LoVo (cell line): ENCODE data around the gene TTC39B.

Experiments
- DNase-seq: peaks from one replicate; pipeline ENCODE4 v3.0.0-alpha.2; 2016; ENCODE audit warnings: low spot score

TTC39B gene

DNA sequence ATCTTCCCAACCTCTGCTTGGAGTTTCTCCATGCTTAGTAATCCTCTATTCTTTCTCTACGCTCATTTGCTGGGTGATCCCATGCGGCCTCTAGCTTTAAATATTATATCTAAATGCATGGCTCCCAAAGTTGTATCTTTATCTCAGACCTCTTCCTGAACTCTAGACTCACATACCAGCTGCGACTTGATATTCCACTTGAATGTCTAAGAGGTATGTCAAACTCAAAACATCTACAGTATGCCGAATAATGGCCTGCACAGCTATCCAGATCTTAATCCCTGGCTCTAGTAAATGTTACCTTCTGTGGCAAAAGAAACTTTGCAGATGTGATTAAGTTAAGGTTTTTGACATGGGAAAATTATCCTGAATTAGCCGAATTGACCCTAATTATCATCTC lies 179.2 kb downstream of the TTC39B start:
- no peak for DNase-seq

DNA sequence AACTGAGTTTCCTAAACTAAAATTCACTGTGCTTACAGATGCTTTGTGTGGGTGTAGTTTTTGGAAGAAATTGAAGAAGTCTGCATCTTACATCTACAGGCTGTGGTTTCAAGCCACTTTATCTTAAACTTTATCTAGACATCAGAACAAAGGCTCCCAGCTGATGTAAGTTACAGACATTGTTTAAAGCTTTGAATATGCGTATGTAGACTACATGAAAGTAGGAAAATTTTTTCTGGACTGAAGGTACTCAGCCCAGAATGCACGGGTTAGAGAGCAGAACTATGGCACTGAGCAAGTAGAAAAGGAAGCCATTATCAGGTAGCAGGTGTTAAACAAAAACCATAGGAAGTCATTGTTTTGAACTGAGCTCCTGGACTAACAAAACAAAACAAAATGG lies 185.4 kb downstream of the TTC39B start:
- no peak for DNase-seq

DNA sequence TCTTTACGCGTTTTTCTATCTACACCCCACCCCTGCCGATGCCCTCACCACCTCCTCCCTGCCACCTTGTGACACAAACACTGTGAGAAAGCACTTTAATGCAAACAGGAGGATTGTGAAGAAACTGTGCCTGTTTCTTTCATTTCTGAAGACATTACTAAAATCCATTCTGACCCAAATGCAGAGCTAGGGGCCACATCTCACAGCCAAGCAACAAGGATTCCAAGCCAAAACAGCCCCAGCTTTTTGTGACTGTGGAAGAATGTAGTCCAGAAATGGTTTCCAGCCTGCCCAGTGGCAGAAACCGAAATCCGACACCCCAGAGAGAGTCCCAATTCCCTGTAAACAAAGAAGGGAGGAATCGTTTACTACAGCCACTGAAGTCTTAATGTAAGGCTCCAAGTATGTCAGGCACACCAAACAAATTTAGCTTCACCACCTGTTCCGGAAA lies 190.9 kb downstream of the TTC39B start:
- no peak for DNase-seq

DNA sequence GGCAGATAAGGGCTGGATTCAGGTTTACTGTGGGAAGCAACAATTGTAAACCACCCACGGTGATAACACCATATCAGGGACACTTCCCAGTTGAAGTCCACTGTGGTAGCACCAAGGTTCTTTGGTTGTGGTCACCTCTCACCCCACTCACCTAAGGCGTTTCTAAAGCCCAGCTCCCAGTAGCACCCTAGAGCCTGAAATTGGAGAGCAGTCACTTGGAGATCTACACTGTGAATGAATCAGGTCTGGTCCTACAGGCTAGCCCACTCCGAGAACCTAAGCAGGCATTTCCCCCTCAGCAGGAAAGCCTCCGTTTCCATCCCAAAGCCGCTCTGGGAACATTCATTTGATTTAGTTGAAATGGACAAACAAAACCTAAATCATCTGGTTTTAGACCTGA lies 191.3 kb downstream of the TTC39B start:
- no peak for DNase-seq

DNA sequence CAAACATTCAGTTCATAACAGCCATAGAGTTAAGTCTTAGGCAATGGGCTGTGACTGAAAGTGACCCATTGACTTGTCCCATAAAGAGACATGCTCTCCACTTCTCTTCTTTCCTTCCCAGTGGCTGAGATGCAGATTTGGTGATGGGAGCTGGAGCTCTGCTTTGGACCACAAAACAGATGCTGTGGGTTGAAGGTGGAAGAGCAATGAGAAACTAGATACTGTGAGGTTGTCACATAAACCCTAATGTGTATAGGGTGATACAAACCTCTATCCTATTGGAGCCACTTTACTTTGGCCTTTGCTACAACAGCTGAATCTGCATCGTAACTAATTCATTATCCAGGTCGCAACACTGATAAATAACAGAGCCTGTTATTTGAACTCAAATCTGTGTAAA lies 192.0 kb downstream of the TTC39B start:
- DNase-seq = no peak
